Caco-2 (cell line): ENCODE results near the gene ITGA11. TPM values are rescaled to one million over a fixed set of nuclear protein-coding genes. Genes with fewer than 3 reads are reported as not detected.

Source experiments
- BruUV-seq: library from RNA; stranded (reverse); fragments of 400-500 nt; replicated peaks from 2 replicates; lab custom pipeline; 2021; lab: Mats Ljungman, UMichigan
- CTCF ChIA-PET: fragments of 300-600 bp; sonication (Branson Sonifier 250); formaldehyde crosslinking; loops from one replicate; lab custom pipeline; 2022; ENCODE audit warnings: antibody characterized with exemption; lab: Charles Lee
- POLR2A ChIA-PET: fragments of 300-600 bp; sonication (Branson Sonifier 250); formaldehyde crosslinking; loops from one replicate; lab custom pipeline; 2022; ENCODE audit warnings: antibody characterized with exemption; lab: Charles Lee
- DNase-seq, 2 experiments: peaks; one replicate each; pipeline versions ENCODE4 v3.0.0 to v3.0.0-alpha.2; 2020 to 2022
- H3K27me3 ChIP-seq: replicated peaks from 2 replicates; pipeline ENCODE4 v1.6.0; 2011; ENCODE audit warnings: low read length; ENCODE audit not compliant: control insufficient read depth, insufficient read depth
- H3K36me3 ChIP-seq: 2 replicates; pipeline ENCODE4 v1.5.1; 2011; ENCODE audit warnings: low read length; ENCODE audit not compliant: control insufficient read depth, insufficient read depth
- H3K4me1 ChIP-seq: fragments of 250-450 bp; sonication (Bioruptor Pico); 2 replicates; pipeline ENCODE4 v1.5.1; 2020; ENCODE audit warnings: mild to moderate bottlenecking
- H3K4me3 ChIP-seq: 2 replicates; pipeline ENCODE4 v1.5.1; 2011; ENCODE audit warnings: low read depth, mild to moderate bottlenecking, control low read depth, low read length
- H3K9me3 ChIP-seq: fragments of 250-450 bp; sonication (Bioruptor Pico); 2 replicates; pipeline ENCODE4 v1.5.1; 2020; ENCODE audit warnings: mild to moderate bottlenecking, moderate library complexity
- H3K27ac Mint-ChIP-seq: one replicate; pipeline ENCODE4 v1.8.0; 2022; ENCODE audit warnings: mixed read lengths; ENCODE audit not compliant: unreplicated experiment
- H3K27me3 Mint-ChIP-seq: one replicate; pipeline ENCODE4 v1.8.0; 2022; ENCODE audit warnings: mixed read lengths; ENCODE audit not compliant: insufficient read depth, unreplicated experiment
- H3K36me3 Mint-ChIP-seq: one replicate; pipeline ENCODE4 v1.8.0; 2022; ENCODE audit warnings: mild to moderate bottlenecking, mixed read lengths; ENCODE audit not compliant: insufficient read depth, unreplicated experiment
- H3K4me1 Mint-ChIP-seq: one replicate; pipeline ENCODE4 v1.8.0; 2022; ENCODE audit warnings: low read depth, mixed read lengths; ENCODE audit not compliant: unreplicated experiment
- H3K4me3 Mint-ChIP-seq: one replicate; pipeline ENCODE4 v1.8.0; 2022; ENCODE audit warnings: mild to moderate bottlenecking, moderate library complexity, mixed read lengths; ENCODE audit not compliant: unreplicated experiment
- H3K9me3 Mint-ChIP-seq: one replicate; pipeline ENCODE4 v1.8.0; 2022; ENCODE audit warnings: mixed read lengths; ENCODE audit not compliant: unreplicated experiment
- intact Hi-C: fragments of 100-400 bp; cut with micrococcal nuclease; formaldehyde crosslinking; loops from one replicate; pipeline ENCODE4 v1.10.0; 2022; ENCODE audit not compliant: unreplicated experiment
- total RNA-seq: library from RNA; stranded (reverse); gene quantifications from 2 replicates; pipeline ENCODE4 v1.2.3, GENCODE V29; 2022
- TF ChIP-seq, protein P1 (sequence below), 2 experiments: fragments of 200-600 bp in 1 of 2; IDR thresholded peaks; 1 replicate in 1 of 2; 2 replicates in 1 of 2; pipeline versions ENCODE4 v1.5.1 to v1.8.0; 2011 to 2022; ENCODE audit warnings: antibody characterized with exemption in 1 of 2, control low read depth in 1 of 2, inconsistent platforms in 1 of 2, low read depth in 1 of 2, low read length in 1 of 2, mild to moderate bottlenecking in 1 of 2, moderate library complexity in 1 of 2; ENCODE audit not compliant: insufficient read depth in 1 of 2, severe bottlenecking in 1 of 2, unreplicated experiment in 1 of 2

The ITGA11 gene
- total RNA-seq, 1 experiment from 2014 or later: 0.18 TPM

- Histone ChIP-seq H3K36me3 (no peaks in the 10 kb centered on the region), H3K4me3 (no peak overlapping the region), H3K9me3 (no peaks in the 10 kb centered on the region), H3K4me1 (no peaks in the 10 kb centered on the region), H3K27me3 (no peaks in the 10 kb centered on the region; the same call in 1 of the 2 replicates)
- no peaks in the 10 kb centered on the region for H3K36me3 Mint-ChIP-seq
- no peak overlapping the region for H3K27ac Mint-ChIP-seq
- CTCF ChIA-PET: no interaction called here
- TF ChIP-seq, protein P1, sequence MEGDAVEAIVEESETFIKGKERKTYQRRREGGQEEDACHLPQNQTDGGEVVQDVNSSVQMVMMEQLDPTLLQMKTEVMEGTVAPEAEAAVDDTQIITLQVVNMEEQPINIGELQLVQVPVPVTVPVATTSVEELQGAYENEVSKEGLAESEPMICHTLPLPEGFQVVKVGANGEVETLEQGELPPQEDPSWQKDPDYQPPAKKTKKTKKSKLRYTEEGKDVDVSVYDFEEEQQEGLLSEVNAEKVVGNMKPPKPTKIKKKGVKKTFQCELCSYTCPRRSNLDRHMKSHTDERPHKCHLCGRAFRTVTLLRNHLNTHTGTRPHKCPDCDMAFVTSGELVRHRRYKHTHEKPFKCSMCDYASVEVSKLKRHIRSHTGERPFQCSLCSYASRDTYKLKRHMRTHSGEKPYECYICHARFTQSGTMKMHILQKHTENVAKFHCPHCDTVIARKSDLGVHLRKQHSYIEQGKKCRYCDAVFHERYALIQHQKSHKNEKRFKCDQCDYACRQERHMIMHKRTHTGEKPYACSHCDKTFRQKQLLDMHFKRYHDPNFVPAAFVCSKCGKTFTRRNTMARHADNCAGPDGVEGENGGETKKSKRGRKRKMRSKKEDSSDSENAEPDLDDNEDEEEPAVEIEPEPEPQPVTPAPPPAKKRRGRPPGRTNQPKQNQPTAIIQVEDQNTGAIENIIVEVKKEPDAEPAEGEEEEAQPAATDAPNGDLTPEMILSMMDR (IDR thresholded peaks at IDR 0.05; ENCODE audit: insufficient read depth in 1 of 2, low read depth in 1 of 2, low read length in 1 of 2, severe bottlenecking in 1 of 2, unreplicated experiment in 1 of 2): no peak
- intact Hi-C loops: no loop called here
- DNase-seq: no peak
- POLR2A ChIA-PET: no interaction called here
- no peak overlapping the region for H3K4me3 Mint-ChIP-seq
- no peaks in the 10 kb centered on the region for H3K9me3 Mint-ChIP-seq
- H3K4me1 Mint-ChIP-seq: no peaks in the 10 kb centered on the region
- H3K27me3 Mint-ChIP-seq: peaks cover 21% of the 10 kb centered on the region
- BruUV-seq: no TSS peak
These were observed 46.9 kb upstream of the ITGA11 start for GRCh38 chr15:68478853-68479252.

DNA sequence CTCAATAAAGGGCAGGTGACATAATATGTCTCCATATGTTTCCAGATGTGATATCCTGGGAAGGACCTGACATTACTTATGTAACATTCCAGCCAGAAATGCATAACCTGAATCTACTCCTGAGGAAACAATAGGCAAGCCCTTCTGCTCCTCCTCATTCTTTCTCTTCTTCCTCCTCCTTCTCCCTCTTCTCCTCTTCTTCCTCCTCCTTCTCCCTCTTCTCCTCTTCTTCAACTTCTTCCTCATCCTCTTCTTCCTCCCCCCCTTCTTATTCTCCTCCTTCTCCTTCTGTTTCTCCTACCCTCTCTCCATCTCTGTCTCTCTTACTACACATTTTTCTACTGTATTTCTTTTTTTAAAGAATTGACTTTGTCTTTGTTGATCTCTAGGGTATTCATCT, 43.5 kb upstream of the ITGA11 start:
- Histone ChIP-seq H3K4me1 (no peaks in the 10 kb centered on the region), H3K9me3 (no peaks in the 10 kb centered on the region), H3K27me3 (no peaks in the 10 kb centered on the region; the same call in 1 of the 2 replicates), H3K36me3 (no peaks in the 10 kb centered on the region), H3K4me3 (no peak overlapping the region)
- ChIA-PET CTCF (no interaction called here), POLR2A (no interaction called here)
- TF ChIP-seq, protein P1 (IDR thresholded peaks at IDR 0.05; ENCODE audit: insufficient read depth in 1 of 2, low read depth in 1 of 2, low read length in 1 of 2, severe bottlenecking in 1 of 2, unreplicated experiment in 1 of 2): no peak
- H3K4me3 Mint-ChIP-seq: no peak overlapping the region
- intact Hi-C loops: no loop called here
- no peak for DNase-seq
- H3K36me3 Mint-ChIP-seq: no peaks in the 10 kb centered on the region
- H3K27me3 Mint-ChIP-seq: peaks cover 14% of the 10 kb centered on the region
- no TSS peak for BruUV-seq
- no peaks in the 10 kb centered on the region for H3K9me3 Mint-ChIP-seq
- H3K27ac Mint-ChIP-seq: no peak overlapping the region
- no peaks in the 10 kb centered on the region for H3K4me1 Mint-ChIP-seq

GRCh38 chr15:68471541-68471940, 39.6 kb upstream of the ITGA11 start:
- BruUV-seq: no TSS peak
- no peak for DNase-seq
- no peak overlapping the region for H3K4me3 ChIP-seq
- ChIA-PET POLR2A (no interaction called here), CTCF (no interaction called here)
- intact Hi-C loops: no loop called here
- H3K4me1 ChIP-seq: no peaks in the 10 kb centered on the region
- H3K27ac Mint-ChIP-seq: no peak overlapping the region
- no peaks in the 10 kb centered on the region for H3K36me3 Mint-ChIP-seq
- H3K4me1 Mint-ChIP-seq: no peaks in the 10 kb centered on the region
- H3K27me3 ChIP-seq: no peaks in the 10 kb centered on the region
- H3K9me3 Mint-ChIP-seq: no peaks in the 10 kb centered on the region
- H3K36me3 ChIP-seq: no peaks in the 10 kb centered on the region
- H3K4me3 Mint-ChIP-seq: no peak overlapping the region
- TF ChIP-seq, protein P1 (IDR thresholded peaks at IDR 0.05; ENCODE audit: insufficient read depth in 1 of 2, low read depth in 1 of 2, low read length in 1 of 2, severe bottlenecking in 1 of 2, unreplicated experiment in 1 of 2): no peak
- no peaks in the 10 kb centered on the region for H3K9me3 ChIP-seq
- H3K27me3 Mint-ChIP-seq: peaks cover 9% of the 10 kb centered on the region
